ENCODE data around the gene FHOD1. TPM values are rescaled to one million over a fixed set of nuclear protein-coding genes. Genes with fewer than 3 reads are reported as not detected.

Gene FHOD1
- total RNA-seq, 1 experiment from 2014 or later = 8.9 TPM

DNA sequence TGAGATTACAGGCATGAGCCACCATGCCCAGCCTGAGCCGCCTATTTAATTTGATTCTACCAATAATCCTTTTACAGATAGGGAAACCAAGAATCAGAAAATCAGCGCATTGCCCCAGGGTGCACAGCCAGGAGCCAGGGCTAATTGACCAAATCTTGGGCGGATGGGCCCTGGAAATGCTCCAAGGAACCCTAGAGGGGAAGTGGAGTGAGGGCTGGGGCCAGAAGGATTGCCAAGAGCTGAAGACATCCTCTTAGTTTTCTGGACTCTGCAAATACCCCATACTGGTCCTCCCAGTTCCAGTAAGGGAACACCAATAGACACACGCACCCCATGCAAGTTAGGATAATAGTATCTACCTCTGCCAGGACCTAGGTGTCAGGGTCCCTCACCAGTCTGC, 3.8 kb downstream of the FHOD1 start:
- H3K27me3 ChIP-seq = no peaks in the 10 kb centered on the region
- no peaks in the 10 kb centered on the region for H3K36me3 ChIP-seq
- DNase-seq = no peak
- no peak overlapping the region for H3K4me3 ChIP-seq
- no peaks in the 10 kb centered on the region for H3K9me3 ChIP-seq

DNA sequence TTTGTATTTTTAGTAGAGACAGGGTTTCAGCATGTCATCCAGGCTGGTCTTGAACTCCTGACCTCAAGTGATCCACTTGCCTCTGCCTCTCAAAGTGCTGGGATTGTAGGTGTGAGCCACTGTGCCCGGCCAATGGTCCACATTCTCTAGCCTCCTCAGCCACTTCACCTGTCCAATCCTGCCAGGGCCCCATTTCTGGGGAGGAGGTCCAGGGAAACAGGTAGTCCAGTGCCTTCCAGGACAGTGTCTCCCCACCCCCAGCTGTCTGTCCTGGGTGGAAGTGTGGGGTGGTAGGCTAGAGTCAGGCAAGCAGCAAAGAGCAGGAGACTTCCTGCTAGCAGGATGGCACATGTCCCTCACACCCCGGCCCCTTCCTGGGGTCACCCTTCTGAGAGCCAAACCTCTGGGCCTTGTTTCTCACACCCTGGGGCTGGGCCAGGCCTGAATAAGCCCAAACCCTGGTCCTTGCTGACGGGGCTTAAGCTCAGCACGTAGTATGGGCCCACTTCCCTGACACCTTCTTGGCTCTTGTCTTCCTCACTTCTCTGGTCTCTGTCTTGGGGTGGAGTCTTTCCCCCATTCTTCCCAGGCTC, 5.0 kb downstream of the FHOD1 start:
- H3K9me3 ChIP-seq = no peaks in the 10 kb centered on the region
- no peak overlapping the region for H3K4me3 ChIP-seq
- no peaks in the 10 kb centered on the region for H3K27me3 ChIP-seq
- DNase-seq = no peak
- no peaks in the 10 kb centered on the region for H3K36me3 ChIP-seq

DNA sequence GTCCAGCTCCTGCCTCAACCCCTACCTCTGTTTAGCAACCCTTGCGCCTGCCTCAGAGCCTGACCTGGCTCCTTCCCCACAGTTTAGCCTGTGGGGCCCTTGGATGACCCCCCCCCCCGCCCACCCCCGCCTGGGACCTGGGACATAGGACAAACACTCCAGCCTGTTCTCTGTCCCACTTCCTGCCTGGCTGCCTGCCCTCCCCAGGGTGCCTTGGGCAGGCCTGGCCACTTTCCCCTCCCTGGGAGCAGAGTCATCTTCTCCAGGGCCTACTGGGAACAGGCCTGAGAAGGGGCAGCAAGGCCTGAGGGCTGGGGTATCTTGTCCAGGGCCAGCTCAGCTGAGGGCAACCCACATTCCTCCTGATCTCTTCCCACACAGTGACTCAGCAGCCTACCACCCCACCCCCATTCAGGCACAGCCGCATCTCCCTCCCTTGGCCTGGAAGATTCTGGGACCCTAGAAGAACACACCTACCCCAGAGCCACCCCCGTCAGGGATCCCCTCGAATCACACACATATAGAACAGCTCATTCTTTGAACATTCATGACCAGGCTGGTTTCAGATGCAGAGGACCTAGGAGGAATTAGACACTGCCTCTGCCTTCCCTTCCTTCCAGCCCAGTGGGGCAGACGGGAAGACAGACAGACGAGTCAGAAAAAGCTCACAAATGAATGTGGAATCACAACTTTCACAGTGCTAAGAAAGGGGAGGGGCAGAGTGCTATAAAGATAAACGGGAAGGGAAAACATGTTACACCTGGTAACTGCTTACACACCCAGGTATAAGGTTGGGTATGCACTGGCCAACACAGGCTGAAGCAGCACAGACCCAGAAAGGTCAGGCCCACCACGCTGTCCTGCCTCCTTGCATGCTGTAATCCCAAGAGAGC, 6.0 kb downstream of the FHOD1 start:
- Histone ChIP-seq H3K4me3 (no peak overlapping the region), H3K36me3 (no peaks in the 10 kb centered on the region; the same call in 1 of the 2 replicates)
- DNase-seq = peak; percentile 86

DNA sequence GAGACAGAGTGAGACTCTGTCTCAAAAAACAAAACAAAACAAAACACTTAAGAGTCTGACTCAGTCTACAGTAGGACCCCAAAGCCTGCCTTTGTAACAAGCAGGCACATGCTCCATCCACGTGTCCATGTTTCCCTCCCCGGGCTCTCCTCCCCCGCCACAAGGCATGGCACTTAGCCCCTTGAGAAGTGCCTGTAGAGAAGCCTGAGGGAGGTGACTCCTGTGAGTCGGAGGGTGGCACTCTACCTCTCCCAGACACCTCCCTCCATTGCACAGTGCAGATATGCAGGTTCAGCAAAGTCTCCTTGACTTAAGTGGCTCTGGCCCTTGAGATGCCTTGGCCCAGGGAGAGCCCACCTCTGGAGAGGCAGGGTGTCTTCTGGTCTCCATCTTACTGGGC, 6.8 kb downstream of the FHOD1 start:
- Histone ChIP-seq H3K36me3 (no peaks in the 10 kb centered on the region; the same call in 1 of the 2 replicates), H3K27me3 (no peaks in the 10 kb centered on the region), H3K9me3 (no peaks in the 10 kb centered on the region), H3K4me3 (no peak overlapping the region)
- DNase-seq = no peak

More for the DNA sequence above, 6.0 kb downstream of the FHOD1 start:
- H3K27me3 ChIP-seq = no peaks in the 10 kb centered on the region
- no peaks in the 10 kb centered on the region for H3K9me3 ChIP-seq

DNA sequence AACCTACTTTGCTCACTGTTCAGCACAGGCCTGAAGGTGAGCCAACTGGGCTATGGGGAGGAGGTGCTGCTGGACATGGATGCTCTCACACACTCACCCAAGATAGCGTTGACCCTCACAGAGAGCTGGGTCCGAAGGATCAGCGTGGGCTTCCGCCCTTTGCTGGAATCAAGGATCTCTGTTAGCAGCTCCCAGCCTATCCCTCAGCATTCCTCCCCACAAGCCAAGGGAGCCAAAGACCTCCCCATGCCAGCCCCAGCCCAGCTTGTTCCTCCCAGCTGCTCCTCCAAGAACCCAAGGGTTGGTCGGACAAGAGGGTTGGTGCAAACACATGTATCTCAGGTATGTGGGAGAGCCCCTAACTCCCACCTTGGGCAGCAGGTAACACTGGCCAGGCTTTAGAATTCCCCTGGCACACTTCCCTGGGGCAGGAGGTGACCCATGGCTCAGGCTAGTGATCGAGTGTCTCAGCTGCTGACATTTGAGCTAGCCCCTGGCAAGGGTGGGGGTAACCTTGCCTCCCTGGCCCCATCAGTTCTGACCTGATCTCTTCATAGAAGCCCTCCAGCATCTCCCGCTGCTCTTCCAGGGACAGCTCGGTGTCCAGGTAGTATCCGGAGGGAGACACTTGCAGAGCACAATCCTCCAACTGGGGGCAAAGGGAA, 8.3 kb downstream of the FHOD1 start:
- Histone ChIP-seq H3K9me3 (no peaks in the 10 kb centered on the region), H3K36me3 (no peaks in the 10 kb centered on the region; the same call in 1 of the 2 replicates), H3K4me3 (no peak overlapping the region)

GRCh38 chr16:67238278-67238575, 9.1 kb downstream of the FHOD1 start:
- Histone ChIP-seq H3K9me3 (no peaks in the 10 kb centered on the region), H3K36me3 (no peaks in the 10 kb centered on the region; the same call in 1 of the 2 replicates), H3K27me3 (no peaks in the 10 kb centered on the region), H3K4me3 (no peak overlapping the region)
- DNase-seq = no peak

More for the DNA sequence above, 8.3 kb downstream of the FHOD1 start:
- no peak for DNase-seq
- no peaks in the 10 kb centered on the region for H3K27me3 ChIP-seq

GRCh38 chr16:67237396-67238277, 9.6 kb downstream of the FHOD1 start:
- Histone ChIP-seq H3K36me3 (no peaks in the 10 kb centered on the region; the same call in 1 of the 2 replicates), H3K27me3 (no peaks in the 10 kb centered on the region), H3K9me3 (no peaks in the 10 kb centered on the region), H3K4me3 (no peak overlapping the region)
- no peak for DNase-seq

- Histone ChIP-seq H3K9me3 (no peaks in the 10 kb centered on the region), H3K36me3 (peaks cover 2% of the 10 kb centered on the region), H3K27me3 (no peaks in the 10 kb centered on the region), H3K4me3 (no peak overlapping the region)
- DNase-seq = peak; percentile 50
These were observed 10.5 kb downstream of the FHOD1 start for GRCh38 chr16:67236563-67237395.

GRCh38 chr16:67235816-67236562, 11.3 kb downstream of the FHOD1 start:
- no peak for DNase-seq
- Histone ChIP-seq H3K4me3 (no peak overlapping the region), H3K9me3 (no peaks in the 10 kb centered on the region), H3K36me3 (peaks cover 4% of the 10 kb centered on the region), H3K27me3 (no peaks in the 10 kb centered on the region)

DNA sequence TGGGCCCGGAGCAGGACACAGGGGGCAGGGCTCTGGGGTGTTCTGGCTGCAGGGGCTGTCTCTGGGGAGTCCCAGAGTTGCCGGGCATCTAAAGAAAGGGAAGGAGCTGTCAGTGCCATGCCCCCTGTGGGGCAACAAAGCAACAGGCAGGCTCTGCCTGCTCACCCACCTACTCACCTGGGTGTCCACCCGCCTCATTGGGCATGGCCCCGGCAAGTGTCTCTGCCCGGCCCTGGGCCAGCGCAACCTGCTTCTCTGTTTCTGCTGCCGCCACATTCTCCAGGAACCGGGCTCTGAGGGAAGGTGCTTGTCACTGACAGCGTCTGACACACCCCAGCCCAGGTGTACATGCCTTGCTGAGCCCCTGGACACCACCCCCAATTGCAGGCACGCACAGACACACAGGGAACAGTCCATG, 13.1 kb downstream of the FHOD1 start:
- Histone ChIP-seq H3K4me3 (no peak overlapping the region), H3K9me3 (no peaks in the 10 kb centered on the region), H3K27me3 (no peaks in the 10 kb centered on the region), H3K36me3 (peaks cover 11% of the 10 kb centered on the region)
- no peak for DNase-seq

GRCh38 chr16:67233596-67233995, 13.7 kb downstream of the FHOD1 start:
- no peaks in the 10 kb centered on the region for H3K9me3 ChIP-seq
- peaks cover 14% of the 10 kb centered on the region for H3K36me3 ChIP-seq
- no peaks in the 10 kb centered on the region for H3K27me3 ChIP-seq
- no peak overlapping the region for H3K4me3 ChIP-seq
- no peak for DNase-seq

DNA sequence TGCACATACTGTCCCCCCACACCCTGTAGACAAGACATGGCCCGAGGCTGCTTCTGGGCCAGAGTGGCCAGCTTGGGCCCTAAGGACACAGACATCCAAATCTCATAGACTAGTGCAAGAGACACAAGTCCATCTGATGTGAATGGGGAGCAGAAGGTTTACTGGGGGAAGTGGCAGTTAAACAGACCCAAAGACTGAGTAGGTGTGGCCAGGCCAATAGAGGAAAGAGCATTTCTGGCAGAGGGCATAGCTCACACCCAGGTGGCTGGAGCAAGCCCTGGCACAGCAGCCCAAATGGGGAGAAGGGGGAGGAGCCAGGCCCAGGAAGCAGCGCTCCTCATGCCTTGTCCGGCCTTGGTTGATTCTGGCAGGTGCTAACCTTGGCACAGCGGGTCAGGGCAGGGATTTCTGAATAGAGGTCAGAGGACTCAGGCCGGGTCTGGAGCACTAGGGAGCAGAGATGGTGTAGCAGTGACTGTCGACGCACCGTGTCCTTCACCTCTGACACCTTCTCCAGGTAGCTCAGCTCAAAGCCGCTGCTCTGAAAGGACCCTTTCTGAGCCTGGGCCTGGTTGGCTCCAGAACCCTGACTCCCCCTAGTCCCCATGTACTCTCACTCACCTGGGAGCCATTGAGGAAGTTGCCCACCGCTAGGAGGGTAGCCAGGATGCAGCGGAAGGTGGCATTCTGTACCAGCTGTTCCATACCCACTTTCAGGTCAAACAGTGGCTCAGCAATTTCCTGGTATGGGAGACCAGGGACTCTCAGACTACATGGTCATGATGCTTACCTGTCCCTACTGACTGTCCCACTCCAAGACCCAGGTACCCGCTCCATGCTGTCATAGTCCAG, 16.2 kb downstream of the FHOD1 start:
- Histone ChIP-seq H3K4me3 (no peak overlapping the region), H3K9me3 (no peaks in the 10 kb centered on the region), H3K36me3 (peaks cover 19% of the 10 kb centered on the region), H3K27me3 (no peaks in the 10 kb centered on the region)
- DNase-seq = no peak

DNA sequence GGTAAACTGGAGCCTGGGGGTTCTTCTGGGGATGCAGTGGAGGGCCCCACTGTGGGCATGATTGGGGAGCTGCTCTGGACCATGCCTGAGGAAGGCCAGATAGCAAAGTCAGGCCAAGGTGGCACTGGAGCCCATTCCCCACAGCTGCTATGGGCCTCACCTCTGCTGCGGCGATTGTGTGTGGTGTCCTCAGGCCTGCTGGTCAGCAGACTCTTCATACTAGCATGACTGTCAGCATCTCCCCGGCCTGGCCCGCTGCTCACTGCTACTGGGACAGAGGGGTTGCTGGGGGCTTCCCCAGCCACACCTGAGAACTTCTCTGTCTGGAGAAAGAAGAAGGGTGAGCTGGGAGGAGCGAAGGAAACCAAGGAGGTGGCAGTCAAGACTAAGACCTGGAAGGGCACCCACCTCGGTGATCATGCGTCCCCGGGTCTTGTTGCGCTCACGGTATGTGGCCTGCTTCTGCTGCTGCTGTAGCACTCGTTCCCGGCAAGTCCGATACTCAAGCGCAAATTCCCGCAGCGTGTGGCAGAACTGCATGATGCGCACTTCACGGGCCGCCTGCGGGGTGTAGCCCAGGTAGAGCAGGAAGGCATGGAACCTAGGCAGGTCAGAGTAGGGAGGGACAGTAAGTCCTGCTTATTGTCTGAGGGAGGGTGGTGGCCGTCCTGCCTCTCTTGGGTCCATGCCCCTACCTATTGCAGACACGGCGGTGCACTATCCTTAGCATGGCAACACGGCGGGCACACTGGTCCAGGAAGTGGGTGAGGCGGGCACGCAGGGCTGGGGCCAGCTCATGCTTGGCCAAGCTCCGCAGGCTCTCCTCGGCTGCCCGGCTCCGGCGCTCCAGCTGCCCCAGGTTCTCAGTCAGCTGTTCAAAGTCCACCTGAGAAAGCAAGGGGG, 17.1 kb downstream of the FHOD1 start:
- Histone ChIP-seq H3K27me3 (no peaks in the 10 kb centered on the region), H3K9me3 (no peaks in the 10 kb centered on the region), H3K4me3 (no peak overlapping the region), H3K36me3 (peaks cover 19% of the 10 kb centered on the region)
- no peak for DNase-seq

DNA sequence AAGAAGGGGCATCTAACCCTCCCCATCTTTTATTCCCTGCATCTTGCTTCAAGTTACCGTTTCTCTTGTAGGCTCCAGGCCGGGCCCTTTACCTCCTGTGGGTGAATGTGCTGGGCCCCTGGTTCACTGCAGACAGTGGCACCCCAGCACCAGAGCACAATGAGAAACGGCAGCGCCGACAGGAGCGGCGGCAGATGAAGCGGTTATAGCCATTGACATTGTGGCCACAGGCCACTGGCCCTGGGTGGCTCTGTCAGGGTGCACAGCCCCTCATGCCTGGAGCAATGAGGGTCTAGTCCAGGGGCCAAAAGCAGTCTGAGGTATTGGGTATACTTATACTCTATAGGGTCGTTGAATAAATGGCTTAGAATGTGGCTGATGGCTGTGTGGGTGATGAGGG, 18.4 kb downstream of the FHOD1 start:
- no peak overlapping the region for H3K4me3 ChIP-seq
- no peaks in the 10 kb centered on the region for H3K9me3 ChIP-seq
- H3K27me3 ChIP-seq = no peaks in the 10 kb centered on the region
- no peak for DNase-seq
- peaks cover 19% of the 10 kb centered on the region for H3K36me3 ChIP-seq

All from MG63 (cell line).